Fibroblast of skin of scalp (primary cell): ENCODE measurements around the gene CYP2C9. TPM values are rescaled to one million over a fixed set of nuclear protein-coding genes. Genes with fewer than 3 reads are reported as not detected.
"Not testable (repeated sequence)": the region's sequence is repeated elsewhere in the genome, so short reads cannot be mapped to it uniquely, and the experiment has no call there.

Source experiments
- DNase-seq: peaks from one replicate; pipeline ENCODE4 v3.0.0-alpha.2; 2013
- polyA plus RNA-seq, 2 experiments: library from polyadenylated mRNA; unstranded; fragments of 120-200 nt; gene quantifications; one replicate each; pipeline ENCODE4 v1.2.1, GENCODE V29; 2013; ENCODE audit not compliant: insufficient read length in 2 of 2

The CYP2C9 gene
- polyA plus RNA-seq (2013, experiment 1 of 2; ENCODE audit: insufficient read length): not detected
- polyA plus RNA-seq (2013, experiment 2 of 2; ENCODE audit: insufficient read length): not detected

- DNase-seq: no peak
Observed at GRCh38 chr10:94938383-94938782, at the start of gene CYP2C9. TSS of gene CYP2C9 (plus strand) at chr10:94938658. CDS start at chr10:94938683, 25 bp downstream.

GRCh38 chr10:94889123-94889522 is 49.3 kb upstream of the CYP2C9 start:
- no peak for DNase-seq

- DNase-seq: no peak
Observed at GRCh38 chr10:94890264-94891022, 48.0 kb upstream of the CYP2C9 start.

- not testable (repeated sequence) for DNase-seq
Observed at GRCh38 chr10:94898414-94898813, 40.0 kb upstream of the CYP2C9 start.

GRCh38 chr10:94902080-94902479 is 36.4 kb upstream of the CYP2C9 start:
- no peak for DNase-seq

- no peak for DNase-seq
Observed at GRCh38 chr10:94902570-94902969, 35.9 kb upstream of the CYP2C9 start.

- DNase-seq: not testable (repeated sequence)
Observed at GRCh38 chr10:94904506-94905148, 33.8 kb upstream of the CYP2C9 start.

GRCh38 chr10:94916423-94916822 is 22.0 kb upstream of the CYP2C9 start:
- DNase-seq: no peak

- DNase-seq: no peak
Observed at GRCh38 chr10:94936721-94937120, 1.7 kb upstream of the CYP2C9 start.

GRCh38 chr10:94943432-94944103 is 5.1 kb downstream of the CYP2C9 start:
- not testable (repeated sequence) for DNase-seq

- DNase-seq: not testable (repeated sequence)
Observed at GRCh38 chr10:94946181-94946580, 7.7 kb downstream of the CYP2C9 start.

- DNase-seq: peak; percentile 1
Observed at GRCh38 chr10:94963901-94964300, 25.4 kb downstream of the CYP2C9 start.

- no peak for DNase-seq
Observed at GRCh38 chr10:94983555-94983954, 45.1 kb downstream of the CYP2C9 start.

- DNase-seq: no peak
Observed at GRCh38 chr10:94989192-94989591, 50.7 kb downstream of the CYP2C9 start.

- no peak for DNase-seq
Observed at GRCh38 chr10:94991243-94991888, 52.9 kb downstream of the CYP2C9 start.

GRCh38 chr10:94992811-94993210 is 54.4 kb downstream of the CYP2C9 start:
- no peak for DNase-seq

GRCh38 chr10:94997741-94998174 is 59.3 kb downstream of the CYP2C9 start:
- DNase-seq: no peak

GRCh38 chr10:95026461-95026860 is 88.0 kb downstream of the CYP2C9 start:
- no peak for DNase-seq

GRCh38 chr10:95031656-95032055 is 93.2 kb downstream of the CYP2C9 start:
- DNase-seq: no peak

GRCh38 chr10:95034401-95034800 is 95.9 kb downstream of the CYP2C9 start:
- DNase-seq: no peak

GRCh38 chr10:95035332-95036295 is 97.2 kb downstream of the CYP2C9 start:
- DNase-seq: no peak

- DNase-seq: no peak
Observed at GRCh38 chr10:95039281-95039680, 100.8 kb downstream of the CYP2C9 start.
